GM18858 (cell line): ENCODE results near the gene TGM3.

Experiments used
- ATAC-seq: cut with Tn5 transposase; IDR thresholded peaks from one replicate; pipeline ENCODE4 v1.9.1; 2021; ENCODE audit not compliant: unreplicated experiment

The TGM3 gene

DNA sequence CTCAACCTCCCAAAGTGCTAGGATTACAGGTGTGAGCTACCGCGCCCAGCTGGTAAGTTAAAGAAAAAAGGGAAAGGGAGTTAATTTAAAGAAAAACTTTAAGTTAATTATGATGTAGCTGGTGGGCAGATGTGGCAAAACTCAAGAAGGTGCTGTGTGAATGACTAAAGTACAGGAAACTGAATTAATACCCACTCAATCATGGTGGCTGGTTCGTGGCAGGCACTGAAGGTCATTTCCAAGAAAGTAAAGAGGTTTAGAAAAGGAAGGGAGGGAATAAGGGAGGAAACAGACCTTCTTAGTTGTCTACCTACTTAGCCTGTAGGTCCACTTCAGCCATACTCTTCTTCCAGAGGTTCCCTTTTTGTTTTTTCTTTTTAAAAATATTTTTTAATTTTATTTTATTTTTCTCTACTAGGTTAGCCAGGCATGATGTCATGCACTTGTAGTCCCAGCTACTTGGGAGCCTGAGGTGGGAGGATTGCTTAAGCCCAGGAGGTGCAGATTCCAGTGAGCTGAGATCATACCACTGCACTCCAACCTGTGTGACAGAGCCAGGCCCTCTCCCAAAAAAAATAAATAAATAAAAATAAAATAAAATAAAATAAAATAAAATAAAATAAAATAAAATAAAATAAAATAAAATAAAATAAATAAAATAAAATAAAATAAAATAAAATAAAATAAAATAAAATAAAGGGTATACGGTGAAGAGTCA, 11.9 kb upstream of the TGM3 start:
- no peak for ATAC-seq

DNA sequence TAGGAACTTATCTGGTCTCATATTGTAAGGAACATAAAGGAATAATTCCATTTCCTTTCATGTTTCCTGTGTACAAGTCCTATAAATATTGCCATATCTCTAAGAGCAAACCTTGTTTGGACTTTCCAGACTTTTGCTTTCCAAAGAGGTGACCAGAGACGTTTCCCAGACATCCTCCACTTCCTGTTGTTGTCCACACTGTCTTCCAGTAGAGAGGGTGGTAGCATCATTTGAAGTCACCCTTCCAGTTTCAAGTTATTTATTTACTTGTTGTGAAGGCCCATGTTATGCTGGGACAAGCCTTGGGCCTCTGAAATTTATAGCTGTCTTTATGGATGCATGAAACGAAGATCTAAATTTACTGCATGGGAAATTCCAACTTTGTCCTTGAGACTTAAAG, 10.6 kb upstream of the TGM3 start:
- no peak for ATAC-seq

DNA sequence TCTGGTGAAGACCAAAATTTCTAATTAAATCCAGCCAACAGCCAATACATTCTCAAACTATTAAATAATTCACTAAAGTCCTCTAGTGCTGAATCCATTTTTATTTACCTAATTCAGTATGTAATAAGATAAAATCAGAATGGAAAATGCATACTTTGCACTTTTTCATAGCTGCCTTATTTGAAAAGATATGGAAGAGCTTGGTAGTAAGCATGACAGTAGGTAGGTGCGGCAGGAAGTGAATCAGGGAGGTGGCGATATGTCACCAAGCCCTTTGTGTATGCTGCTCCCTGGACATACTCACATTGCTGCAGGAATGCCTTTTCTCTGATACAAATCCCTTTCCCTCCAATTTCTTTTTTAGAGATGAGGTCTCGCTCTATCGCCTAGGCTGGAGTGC, 10.2 kb upstream of the TGM3 start:
- no peak for ATAC-seq

DNA sequence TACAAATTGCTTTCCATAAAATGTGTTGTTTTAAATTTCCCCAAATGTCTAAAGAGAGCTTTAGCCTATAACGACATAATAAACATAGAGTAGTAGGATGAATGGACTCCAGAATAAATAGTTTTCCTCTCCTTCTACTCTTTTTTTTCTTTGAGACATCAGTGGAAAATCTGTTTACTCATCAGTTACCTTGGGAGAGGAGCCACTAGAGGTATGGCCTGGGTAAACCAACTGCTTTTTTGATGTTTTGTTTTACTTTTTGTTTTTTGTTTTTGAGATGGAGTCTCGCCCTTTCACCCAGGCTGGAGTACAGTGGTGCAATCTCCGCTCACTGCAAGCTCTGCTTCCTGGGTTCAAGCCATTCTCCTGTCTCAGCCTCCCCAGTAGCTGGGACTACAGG, 8.3 kb upstream of the TGM3 start:
- no peak for ATAC-seq

DNA sequence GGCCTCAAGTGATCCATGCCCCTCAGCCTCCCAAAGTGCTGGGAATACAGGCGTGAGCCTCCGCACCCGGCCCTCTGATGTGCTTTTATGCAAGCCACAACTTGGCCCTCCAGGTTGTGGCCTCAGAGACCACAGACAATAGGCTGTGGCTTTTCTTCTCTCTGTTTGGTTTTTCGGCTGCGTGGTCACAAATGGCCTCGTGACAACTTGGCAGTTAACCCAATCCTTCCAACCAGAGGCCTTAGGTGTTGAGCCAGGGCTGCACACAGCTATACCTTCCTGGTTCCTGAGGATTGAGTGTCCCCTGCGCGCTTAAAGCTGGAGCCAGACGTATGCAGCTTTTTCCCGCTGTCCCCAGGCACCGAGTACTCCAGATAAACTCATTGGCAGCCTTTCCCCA, 6.3 kb upstream of the TGM3 start:
- ATAC-seq, result no peak

DNA sequence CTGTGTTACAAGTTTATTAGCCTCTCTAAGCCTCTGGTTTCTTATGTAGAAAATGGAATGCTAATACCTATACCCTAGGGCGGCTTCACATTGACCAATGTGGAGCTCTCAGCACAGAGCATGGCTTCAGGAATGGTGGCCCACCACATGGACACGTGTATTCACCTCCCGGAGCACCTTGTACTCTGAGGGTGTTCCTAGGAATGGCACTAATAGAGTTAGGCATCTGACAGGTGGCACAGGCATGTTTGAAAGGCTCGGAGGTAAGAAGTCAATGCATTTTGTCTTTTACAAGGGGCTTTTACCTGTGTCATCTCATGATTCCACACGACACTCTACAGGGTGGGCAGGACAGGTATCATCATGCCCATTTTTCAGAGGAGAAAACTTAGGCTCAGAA, 5.3 kb upstream of the TGM3 start:
- ATAC-seq, result no peak

DNA sequence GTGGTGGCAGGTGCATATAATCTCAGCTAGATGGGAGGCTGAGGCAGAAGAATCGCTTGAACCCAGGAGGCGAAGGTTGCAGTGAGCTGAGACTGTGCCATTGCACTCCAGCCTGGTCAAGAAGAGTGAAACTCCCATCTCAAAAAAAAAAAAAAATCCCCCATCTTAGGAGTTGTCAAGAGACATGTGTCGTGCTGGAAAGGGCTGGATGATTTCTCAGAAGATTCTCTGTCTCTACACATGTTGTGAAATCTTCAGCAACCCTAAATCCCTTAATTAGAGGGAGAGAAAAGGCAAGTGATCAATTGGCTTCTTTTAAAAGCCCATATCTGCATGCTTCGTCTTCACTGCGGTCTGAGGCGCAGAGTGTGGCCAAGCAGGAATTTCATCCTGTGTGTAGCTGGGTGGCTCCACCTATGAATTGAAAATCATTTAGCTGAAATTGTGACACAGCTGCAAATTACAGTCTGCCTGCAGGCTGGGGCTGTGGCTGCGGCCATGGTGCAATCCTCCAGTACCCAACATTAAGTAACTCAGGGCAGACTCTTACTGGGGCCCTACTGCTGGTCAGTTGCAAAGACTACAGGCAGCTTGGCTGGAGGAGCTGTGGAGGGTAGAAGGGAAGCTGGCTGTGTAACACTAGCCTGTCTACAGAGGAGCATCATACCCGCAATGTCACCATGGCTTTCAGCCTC, 3.2 kb upstream of the TGM3 start:
- no peak for ATAC-seq

DNA sequence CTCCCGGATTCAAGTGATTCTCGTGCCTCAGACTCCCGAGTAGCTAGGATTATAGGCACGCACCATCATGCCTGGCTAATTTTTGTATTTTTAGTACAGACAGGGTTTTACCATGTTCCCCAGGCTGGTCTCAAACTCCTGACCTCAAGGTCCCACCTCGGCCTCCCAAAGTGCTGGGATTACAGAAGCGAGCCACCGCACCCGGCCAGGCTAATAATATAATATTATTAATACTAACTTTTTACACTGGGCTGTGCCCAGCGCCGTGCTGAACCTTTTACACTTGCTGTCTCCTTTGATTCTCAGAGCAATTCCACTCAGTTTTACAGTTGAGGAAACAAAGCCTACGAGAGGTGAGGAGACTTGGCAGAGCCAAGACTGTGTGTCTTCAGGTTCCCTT, 2.3 kb upstream of the TGM3 start:
- ATAC-seq, result no peak

DNA sequence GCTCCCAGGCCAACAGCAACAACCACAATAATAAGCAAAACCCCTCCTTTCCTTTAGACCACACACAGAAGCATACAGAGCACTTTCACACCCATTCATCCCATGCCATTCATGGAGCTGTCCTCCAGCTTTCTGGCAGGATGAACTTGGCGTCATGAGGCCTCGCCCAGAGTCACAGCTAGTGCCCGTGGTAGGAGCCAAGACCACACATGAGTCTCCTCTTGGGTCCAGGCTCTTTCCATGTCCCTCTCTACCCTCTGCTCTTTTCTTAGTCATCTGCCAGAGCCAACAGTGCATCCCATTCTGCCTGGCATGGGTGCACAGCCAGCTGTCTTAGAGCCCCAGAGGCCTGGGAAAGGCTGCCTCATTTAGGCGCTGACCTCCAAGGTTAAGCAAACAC, 1.8 kb upstream of the TGM3 start:
- ATAC-seq, result no peak

DNA sequence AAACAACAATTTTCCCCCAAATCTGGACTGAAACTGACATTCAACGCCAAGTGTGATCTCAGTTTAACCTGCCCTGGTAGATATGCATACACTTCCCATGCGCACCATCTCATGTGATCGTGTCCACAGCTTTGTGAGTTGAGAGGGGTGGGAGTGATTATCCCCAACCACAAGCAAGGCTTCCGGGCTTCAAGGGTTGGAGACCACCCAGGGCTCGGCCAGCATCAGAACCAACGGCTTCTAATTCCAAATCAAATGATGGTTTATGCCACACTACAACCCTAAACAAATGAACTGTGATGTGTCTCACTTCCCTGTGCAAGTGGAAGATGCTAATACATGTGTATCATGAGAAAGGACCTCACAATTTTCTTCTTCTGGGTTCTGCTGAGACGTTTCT, 515 bp upstream of the TGM3 start:
- ATAC-seq, result no peak

DNA sequence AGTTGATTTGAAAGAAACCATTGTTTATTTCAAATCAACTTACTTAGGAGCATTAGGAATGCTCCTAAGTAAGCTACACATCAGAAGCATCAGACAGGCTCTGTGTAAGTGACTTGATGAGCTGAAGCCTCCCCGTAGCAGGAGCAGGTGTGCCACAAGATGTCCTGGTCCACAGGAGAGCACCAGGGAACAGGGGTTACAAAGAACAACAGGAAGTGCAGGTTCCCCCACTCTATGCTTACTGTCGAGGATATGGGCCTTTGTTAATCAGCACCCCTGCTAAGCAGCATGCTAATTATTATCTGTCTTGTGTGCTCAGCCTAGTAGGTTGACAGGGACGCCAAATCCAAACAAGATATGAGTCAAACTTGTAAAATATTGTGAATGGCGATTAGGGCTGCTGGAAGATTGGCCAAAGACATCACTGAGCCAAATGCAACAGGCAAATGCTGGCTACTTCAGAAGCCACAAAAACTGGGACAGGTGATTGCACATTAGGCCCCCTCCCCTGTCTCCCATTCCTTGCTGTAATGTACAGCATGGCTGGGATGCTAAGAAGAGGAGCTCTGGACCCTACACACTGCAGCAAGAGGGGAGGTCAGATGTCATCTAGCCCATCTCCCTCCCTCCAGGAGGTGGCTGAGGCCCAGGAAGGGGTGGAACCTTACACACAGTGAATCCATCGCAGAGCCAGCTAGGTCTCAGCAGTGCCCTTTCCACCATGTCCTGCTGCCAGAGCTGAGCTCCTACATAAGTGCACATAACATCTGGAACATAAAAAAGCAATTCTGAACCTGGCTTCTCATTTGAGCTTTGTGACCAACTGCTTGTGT, 939 bp downstream of the TGM3 start:
- ATAC-seq, result no peak

DNA sequence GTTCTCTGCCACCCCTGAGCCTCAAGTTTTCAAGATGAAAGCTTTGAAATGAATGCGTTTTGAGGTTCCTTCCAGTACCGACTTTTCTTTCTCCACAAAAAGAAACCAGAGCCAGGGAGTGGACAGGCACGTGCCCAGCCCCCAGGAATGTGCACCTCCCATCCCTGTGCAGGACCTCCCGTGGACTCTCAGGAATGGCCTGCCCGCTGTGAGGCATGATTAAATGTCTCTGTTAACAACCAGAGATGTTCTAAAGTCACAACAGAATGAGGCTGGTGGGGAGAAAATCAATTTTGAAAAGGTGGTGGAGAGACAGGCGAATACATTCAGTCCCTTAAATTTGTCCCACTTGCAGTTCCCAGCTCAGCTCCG, 1.5 kb downstream of the TGM3 start:
- no peak for ATAC-seq

DNA sequence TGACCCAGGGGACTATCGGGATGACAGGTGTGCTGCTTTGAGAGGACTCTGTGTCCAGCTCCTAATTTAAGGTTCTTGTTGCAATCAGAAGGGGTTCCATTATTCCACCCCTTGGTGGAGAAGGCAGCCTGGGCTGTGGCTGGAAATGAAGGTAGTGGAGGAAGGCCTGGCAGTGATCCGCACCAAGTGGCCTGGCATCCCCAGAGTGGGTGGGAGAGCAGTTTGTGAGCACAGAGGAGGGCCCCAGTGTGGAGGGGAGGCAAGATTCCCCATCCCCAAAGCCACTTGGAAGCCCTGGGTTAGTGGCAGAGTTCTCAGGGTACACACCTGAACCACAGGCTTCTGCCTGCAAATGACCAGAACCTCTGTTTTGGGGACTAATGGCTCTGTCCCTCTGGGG, 2.3 kb downstream of the TGM3 start:
- no peak for ATAC-seq

DNA sequence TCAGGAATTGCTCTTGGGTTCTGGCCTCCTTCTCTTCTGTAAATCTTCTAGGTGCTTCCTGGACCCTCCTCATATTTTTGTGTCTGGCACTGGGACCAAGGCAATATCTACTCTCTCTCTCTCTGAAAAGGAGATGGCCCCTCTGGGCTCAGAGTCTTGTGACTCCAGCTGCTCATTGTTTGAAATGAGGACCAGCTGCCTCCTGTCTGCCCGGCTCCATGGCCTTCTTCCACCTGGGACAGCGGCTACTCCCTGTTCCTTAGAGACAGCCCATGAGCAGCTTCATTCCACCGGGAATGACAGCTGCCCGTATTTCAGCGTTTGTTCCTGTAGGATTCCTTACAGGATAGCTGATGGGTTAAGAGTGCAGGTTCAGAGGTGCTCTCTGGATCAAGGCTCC, 2.9 kb downstream of the TGM3 start:
- ATAC-seq, result no peak

DNA sequence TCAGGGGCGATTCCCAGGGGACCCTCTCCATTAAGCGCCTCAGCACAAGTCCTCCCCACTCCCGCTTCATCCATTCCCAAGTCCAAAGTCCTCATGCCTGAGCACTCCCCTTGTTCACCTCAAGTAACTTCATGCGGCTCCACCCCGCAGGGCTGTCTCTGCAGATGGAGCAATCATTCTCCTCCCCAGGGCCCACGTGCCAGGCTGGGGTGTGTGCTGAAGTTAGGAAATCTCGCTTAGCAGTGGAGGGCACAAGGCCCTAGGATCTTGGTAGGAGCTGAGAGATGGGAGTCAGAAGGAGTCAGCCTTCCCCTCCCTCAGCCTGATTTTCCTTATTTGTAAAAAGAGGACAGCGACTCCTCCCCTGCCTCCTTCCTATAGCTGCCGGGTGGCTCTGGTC, 3.5 kb downstream of the TGM3 start:
- ATAC-seq, result no peak

DNA sequence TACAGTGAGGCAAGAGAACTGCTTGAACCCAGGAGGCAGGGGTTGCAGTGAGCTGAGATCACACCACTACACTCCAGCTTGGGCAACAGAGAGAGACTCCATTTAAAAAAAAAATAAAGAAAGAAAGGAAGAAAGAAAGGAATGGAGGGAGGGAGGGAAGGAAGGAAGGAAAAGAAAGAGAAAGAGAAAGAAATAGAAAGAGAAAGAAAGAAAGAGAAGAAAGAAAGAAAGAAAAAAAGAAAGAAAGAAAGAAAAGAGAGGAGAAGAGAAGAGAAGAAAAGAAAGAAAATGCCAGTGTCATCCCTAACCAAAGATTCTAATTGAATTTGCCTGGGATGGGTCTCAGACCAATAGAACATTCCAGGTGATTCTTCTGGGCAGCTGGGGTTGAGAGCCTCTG, 4.2 kb downstream of the TGM3 start:
- no peak for ATAC-seq

DNA sequence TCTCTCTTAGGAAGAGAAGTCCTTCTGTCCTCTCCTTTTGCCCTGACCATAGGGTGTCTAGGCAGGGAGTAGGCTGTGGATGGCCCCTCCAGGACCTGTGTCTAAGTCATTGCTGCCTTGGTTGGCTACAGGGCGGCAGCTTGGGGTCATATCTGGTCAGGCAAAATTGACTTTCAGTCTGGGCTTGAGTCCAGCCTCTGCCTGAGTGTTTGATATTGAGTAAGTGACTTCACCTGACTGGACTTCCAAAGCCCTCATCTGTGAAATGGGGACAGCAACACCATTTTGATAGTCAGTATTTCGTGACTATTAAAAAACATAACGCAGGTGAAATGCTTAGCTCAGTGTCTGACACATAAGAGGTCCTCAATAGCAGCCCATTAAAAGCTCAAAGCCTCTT, 4.6 kb downstream of the TGM3 start:
- ATAC-seq, result no peak

DNA sequence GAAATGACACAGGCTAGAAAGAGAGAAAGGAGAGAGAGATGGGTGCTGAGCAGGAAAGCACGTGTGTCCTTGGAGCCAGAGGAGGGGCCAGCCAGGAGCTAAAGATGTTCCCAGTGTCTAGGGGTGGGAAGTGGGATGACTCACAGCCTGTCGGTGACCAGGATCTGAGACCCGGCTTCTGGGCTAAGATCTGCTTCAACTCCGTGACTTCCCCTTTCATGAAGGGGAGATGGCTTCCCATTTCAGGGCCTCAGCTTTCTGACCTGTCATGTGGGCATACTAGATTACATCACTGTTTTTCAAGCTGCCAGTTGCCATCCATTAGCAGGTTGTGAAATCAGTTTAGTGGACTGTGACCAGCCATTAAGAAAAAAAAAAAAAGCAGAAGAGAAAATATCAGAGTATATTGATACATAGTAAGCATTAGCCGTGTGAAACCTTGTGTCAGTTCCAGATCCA, 5.4 kb downstream of the TGM3 start:
- peak; percentile 91 for ATAC-seq

DNA sequence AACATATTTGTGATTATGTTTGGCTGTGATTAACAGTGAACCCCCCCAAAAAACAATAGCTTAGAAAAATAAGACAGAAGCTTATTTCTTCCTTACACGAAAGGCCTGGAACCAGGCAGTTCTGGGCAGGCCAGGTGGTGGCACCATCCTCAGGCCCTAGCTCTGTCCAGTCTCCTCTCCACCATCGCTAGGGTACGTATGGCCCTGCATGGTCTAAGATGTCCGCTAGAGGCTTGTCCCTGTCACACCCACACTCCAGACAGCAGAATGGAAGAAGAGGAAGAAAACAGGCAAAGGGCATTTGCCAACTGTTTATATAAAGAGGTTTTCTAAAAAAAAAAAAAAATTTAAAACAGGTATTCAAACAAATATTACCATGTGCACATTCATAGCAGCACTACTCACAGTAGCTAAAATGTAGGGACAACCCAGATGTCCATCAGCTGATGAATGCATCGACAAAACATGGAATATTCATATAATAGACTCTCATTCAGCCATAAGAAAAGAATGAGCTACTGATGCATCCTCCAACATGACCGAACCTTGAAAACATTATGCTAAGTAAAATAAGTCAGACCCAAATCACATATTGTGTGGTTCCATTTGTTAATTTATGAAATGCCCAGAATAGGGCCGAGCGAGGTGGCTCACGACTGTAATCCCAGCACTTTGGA, 6.7 kb downstream of the TGM3 start:
- no peak for ATAC-seq

DNA sequence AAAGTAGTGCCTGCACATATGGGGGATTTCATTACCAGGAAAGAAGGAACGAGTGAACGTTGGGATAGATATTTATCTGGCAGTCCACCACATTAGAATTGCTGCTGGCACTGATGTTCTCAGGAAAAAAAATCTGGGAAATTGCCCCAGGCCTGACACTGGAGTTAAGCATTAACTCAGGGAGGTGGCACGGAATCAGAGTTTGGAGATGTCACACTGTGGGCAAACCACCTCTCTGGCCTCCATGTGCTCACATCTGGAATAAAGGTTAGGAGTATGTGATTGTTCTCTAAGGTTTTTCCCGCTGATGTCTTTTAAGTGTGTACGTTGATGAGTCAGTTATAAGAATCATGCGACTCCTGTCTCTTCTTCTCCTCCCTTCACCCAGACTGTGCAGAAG, 7.9 kb downstream of the TGM3 start:
- no peak for ATAC-seq

DNA sequence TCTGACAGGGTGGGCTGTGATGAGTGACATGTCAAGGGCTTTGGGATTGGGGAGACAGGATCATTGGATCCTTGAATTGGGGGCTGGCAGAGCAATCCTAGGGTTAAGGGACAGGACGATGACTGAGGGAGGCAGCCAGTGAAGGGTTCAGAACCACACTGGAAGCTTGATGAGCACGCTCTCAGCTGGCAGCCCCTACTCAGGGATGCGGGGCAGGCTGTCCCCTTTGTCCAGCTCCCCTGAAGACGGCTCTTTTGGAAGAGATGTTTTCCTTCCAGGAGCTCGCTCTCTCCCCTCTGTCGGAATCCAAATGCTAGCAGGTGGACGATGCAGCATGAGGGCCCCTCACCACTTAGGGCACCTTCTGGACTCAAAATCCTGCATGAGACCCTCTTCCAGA, 8.4 kb downstream of the TGM3 start:
- no peak for ATAC-seq

DNA sequence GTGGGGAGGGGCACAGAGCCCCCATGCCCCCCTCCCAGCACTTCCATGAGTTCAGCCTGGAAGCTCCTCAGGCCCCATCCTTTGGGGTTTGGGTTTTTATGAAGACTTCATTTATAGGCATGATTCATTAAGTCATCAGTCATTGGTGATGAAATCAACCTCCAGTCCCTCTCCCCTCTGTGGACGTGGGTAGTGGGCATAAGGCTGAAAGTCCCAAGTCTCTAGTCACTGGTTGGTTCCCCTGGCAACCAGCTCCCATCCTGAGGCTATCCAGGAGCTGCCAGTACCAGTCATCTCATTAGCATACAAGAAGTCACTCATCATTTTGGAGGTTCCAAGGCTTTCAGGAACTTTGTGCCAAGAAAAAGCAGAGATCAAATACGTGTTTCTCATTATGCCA, 9.2 kb downstream of the TGM3 start:
- no peak for ATAC-seq
